Activated CD8-positive, alpha-beta memory T cell treated with anti-CD3 and anti-CD28 coated beads for 24 hours (primary cell): ENCODE measurements around the gene CYRIA.

ENCODE experiments used
- DNase-seq: peaks from one replicate; pipeline ENCODE4 v3.0.0-alpha.2; 2020

CYRIA gene

GRCh38 chr2:16626997-16627605, 38.5 kb downstream of the CYRIA start:
- DNase-seq, result no peak

GRCh38 chr2:16626497-16626896, 39.1 kb downstream of the CYRIA start:
- DNase-seq, result no peak

GRCh38 chr2:16625759-16626158, 39.9 kb downstream of the CYRIA start:
- no peak for DNase-seq

GRCh38 chr2:16625201-16625729, 40.4 kb downstream of the CYRIA start:
- no peak for DNase-seq

GRCh38 chr2:16624436-16624780, 41.2 kb downstream of the CYRIA start:
- DNase-seq, result no peak

GRCh38 chr2:16623564-16624435, 41.8 kb downstream of the CYRIA start:
- DNase-seq, result no peak

- no peak for DNase-seq
These were observed 42.6 kb downstream of the CYRIA start for GRCh38 chr2:16623031-16623430.

GRCh38 chr2:16622399-16622968, 43.1 kb downstream of the CYRIA start:
- DNase-seq, result no peak

- DNase-seq, result no peak
These were observed 44.3 kb downstream of the CYRIA start for GRCh38 chr2:16621316-16621715.

- no peak for DNase-seq
These were observed 45.0 kb downstream of the CYRIA start for GRCh38 chr2:16620590-16620989.

GRCh38 chr2:16619576-16620245, 45.9 kb downstream of the CYRIA start:
- DNase-seq, result no peak

GRCh38 chr2:16617282-16618266, 48.1 kb downstream of the CYRIA start:
- DNase-seq, result no peak
